BLaER1 treated with 17β-estradiol and CSF1 and Interleukin-3, amounts not matched to agents 10 nM and 100 nM (cell line): Measurements from ENCODE around the gene DMD.
A peak's percentile ranks its signal among the peaks of the same experiment; 100 is the strongest.

ENCODE experiments used
- H3K27ac ChIP-seq, 11 experiments: shearing (Covaris generic); formaldehyde crosslinking; 2 replicates each; pipeline ENCODE4 v1.8.1; 2022
- H3K27me3 ChIP-seq, 11 experiments: shearing (Covaris generic); formaldehyde crosslinking; 2 replicates each; pipeline ENCODE4 v1.8.1; 2022
- H3K36me3 ChIP-seq, 11 experiments: shearing (Covaris generic); formaldehyde crosslinking; 2 replicates each; pipeline ENCODE4 v1.8.1; 2022
- H3K4me1 ChIP-seq, 10 experiments: shearing (Covaris generic); formaldehyde crosslinking; 2 replicates each; pipeline ENCODE4 v1.8.1; 2022
- H3K4me2 ChIP-seq, 11 experiments: shearing (Covaris generic); formaldehyde crosslinking; 2 replicates each; pipeline ENCODE4 v1.8.1; 2022
- H3K4me3 ChIP-seq, 10 experiments: shearing (Covaris generic); formaldehyde crosslinking; 2 replicates each; pipeline ENCODE4 v1.8.1; 2022
- H3K9ac ChIP-seq, 11 experiments: shearing (Covaris generic); formaldehyde crosslinking; 2 replicates each; pipeline ENCODE4 v1.8.1; 2022
- H3K9me3 ChIP-seq, 11 experiments: shearing (Covaris generic); formaldehyde crosslinking; replicated peaks in 1 of 11; 2 replicates each; pipeline ENCODE4 v1.8.1; 2022
- H4K20me1 ChIP-seq, 11 experiments: shearing (Covaris generic); formaldehyde crosslinking; 2 replicates each; pipeline ENCODE4 v1.8.1; 2022
- Cebpa-rat ChIP-seq, 11 experiments: shearing (Covaris generic); IDR thresholded peaks; 2 replicates each; pipeline ENCODE4 v1.8.1; 2022

DMD gene

GRCh38 chrX:31123335-31123734, 2088.0 kb downstream of the DMD start:
- no peak overlapping the region for H3K9ac ChIP-seq
- peaks cover 0 to 34% (median 9%) of the 10 kb centered on the region in 10 experiments; a peak in 12 of 20 replicates for H3K4me1 ChIP-seq
- no peaks in the 10 kb centered on the region; a peak in 1 of 22 replicates for H4K20me1 ChIP-seq
- H3K4me3 ChIP-seq = no peak overlapping the region
- H3K27me3 ChIP-seq = peaks cover 90 to 100% (median 98%) of the 10 kb centered on the region in 11 experiments
- peak overlapping the region in 8 of 11 experiments; percentile 8 to 47 (median 14); a peak in 10 of 22 replicates for H3K4me2 ChIP-seq
- H3K27ac ChIP-seq = no peak overlapping the region
- H3K36me3 ChIP-seq = peaks cover 0 to 29% (median 13%) of the 10 kb centered on the region in 11 experiments; a peak in 8 of 22 replicates
- TF ChIP-seq Cebpa-rat (IDR thresholded peaks at IDR 0.05) = no peak
- peaks cover 18 to 39% (median 27%) of the 10 kb centered on the region in 11 experiments for H3K9me3 ChIP-seq

- H3K4me1 ChIP-seq = no peaks in the 10 kb centered on the region
- TF ChIP-seq Cebpa-rat (IDR thresholded peaks at IDR 0.05) = no peak
These were observed 2094.1 kb downstream of the DMD start for GRCh38 chrX:31117266-31117665.

GRCh38 chrX:31115398-31115797, 2096.0 kb downstream of the DMD start:
- TF ChIP-seq Cebpa-rat (IDR thresholded peaks at IDR 0.05) = no peak
- H3K4me1 ChIP-seq = no peaks in the 10 kb centered on the region
- H4K20me1 ChIP-seq = no peaks in the 10 kb centered on the region
- peaks cover 0 to 9% (median 4%) of the 10 kb centered on the region in 11 experiments; a peak in 6 of 22 replicates for H3K9me3 ChIP-seq
- H3K9ac ChIP-seq = no peak overlapping the region
- H3K36me3 ChIP-seq = peaks cover 0 to 3% (median 0%) of the 10 kb centered on the region in 11 experiments; a peak in 1 of 22 replicates
- H3K4me3 ChIP-seq = no peak overlapping the region
- H3K4me2 ChIP-seq = no peak overlapping the region
- H3K27ac ChIP-seq = no peak overlapping the region
- peaks cover 66 to 100% (median 93%) of the 10 kb centered on the region in 11 experiments for H3K27me3 ChIP-seq

More at GRCh38 chrX:31117266-31117665, 2094.1 kb downstream of the DMD start:
- peaks cover 84 to 100% (median 97%) of the 10 kb centered on the region in 11 experiments for H3K27me3 ChIP-seq
- H4K20me1 ChIP-seq = no peaks in the 10 kb centered on the region
- no peak overlapping the region for H3K27ac ChIP-seq
- H3K9ac ChIP-seq = no peak overlapping the region
- H3K36me3 ChIP-seq = peaks cover 0 to 7% (median 0%) of the 10 kb centered on the region in 11 experiments; a peak in 3 of 22 replicates
- H3K9me3 ChIP-seq = peaks cover 0 to 9% (median 4%) of the 10 kb centered on the region in 11 experiments; a peak in 6 of 22 replicates
- no peak overlapping the region for H3K4me3 ChIP-seq
- no peak overlapping the region for H3K4me2 ChIP-seq

- H3K4me2 ChIP-seq = no peak overlapping the region
- H3K4me3 ChIP-seq = no peak overlapping the region
- no peak overlapping the region for H3K9ac ChIP-seq
- no peaks in the 10 kb centered on the region for H4K20me1 ChIP-seq
- no peak for TF ChIP-seq Cebpa-rat (IDR thresholded peaks at IDR 0.05)
- H3K4me1 ChIP-seq = no peaks in the 10 kb centered on the region
- no peaks in the 10 kb centered on the region; a peak in 1 of 22 replicates for H3K36me3 ChIP-seq
- H3K27ac ChIP-seq = no peak overlapping the region
- peaks cover 0 to 11% (median 4%) of the 10 kb centered on the region in 11 experiments; a peak in 6 of 22 replicates for H3K9me3 ChIP-seq
- H3K27me3 ChIP-seq = peaks cover 61 to 98% (median 90%) of the 10 kb centered on the region in 11 experiments
These were observed 2096.5 kb downstream of the DMD start for GRCh38 chrX:31114858-31115257.

- H3K9ac ChIP-seq = no peak overlapping the region
- H3K9me3 ChIP-seq = peaks cover 0 to 5% (median 0%) of the 10 kb centered on the region in 11 experiments; a peak in 2 of 22 replicates
- H3K4me2 ChIP-seq = no peak overlapping the region
- H3K4me1 ChIP-seq = no peaks in the 10 kb centered on the region
- H3K27ac ChIP-seq = no peak overlapping the region
- no peaks in the 10 kb centered on the region for H3K36me3 ChIP-seq
- H4K20me1 ChIP-seq = no peaks in the 10 kb centered on the region
- H3K27me3 ChIP-seq = peaks cover 42 to 84% (median 72%) of the 10 kb centered on the region in 11 experiments
- no peak overlapping the region for H3K4me3 ChIP-seq
- TF ChIP-seq Cebpa-rat (IDR thresholded peaks at IDR 0.05) = no peak
These were observed 2098.9 kb downstream of the DMD start for GRCh38 chrX:31112226-31112999.

- no peak for TF ChIP-seq Cebpa-rat (IDR thresholded peaks at IDR 0.05)
- Histone ChIP-seq H3K27ac (no peak overlapping the region), H3K36me3 (no peaks in the 10 kb centered on the region), H3K9me3 (peaks cover 0 to 5% (median 0%) of the 10 kb centered on the region in 11 experiments; a peak in 1 of 22 replicates), H3K9ac (no peak overlapping the region), H3K4me3 (no peak overlapping the region), H3K4me2 (no peak overlapping the region), H4K20me1 (no peaks in the 10 kb centered on the region), H3K4me1 (no peaks in the 10 kb centered on the region), H3K27me3 (peaks cover 34 to 67% (median 56%) of the 10 kb centered on the region in 11 experiments)
These were observed 2100.7 kb downstream of the DMD start for GRCh38 chrX:31110657-31111056.

- H4K20me1 ChIP-seq = no peaks in the 10 kb centered on the region
- peaks cover 9 to 21% (median 13%) of the 10 kb centered on the region in 10 experiments; a peak in 18 of 20 replicates for H3K4me1 ChIP-seq
- H3K27me3 ChIP-seq = peaks cover 7 to 39% (median 29%) of the 10 kb centered on the region in 11 experiments; a peak in 18 of 22 replicates
- peak overlapping the region in 10 of 11 experiments; percentile 41 to 71 (median 54); a peak in 19 of 22 replicates for H3K27ac ChIP-seq
- TF ChIP-seq Cebpa-rat (IDR thresholded peaks at IDR 0.05) = no peak
- no peak overlapping the region for H3K4me3 ChIP-seq
- no peaks in the 10 kb centered on the region for H3K36me3 ChIP-seq
- peaks cover 0 to 8% (median 0%) of the 10 kb centered on the region in 11 experiments; a peak in 4 of 22 replicates for H3K9me3 ChIP-seq
- H3K4me2 ChIP-seq = peak overlapping the region; percentile 28 to 66 (median 50)
- 0 out of 22 replicates have a peak overlapping the region, but pooled peaks of 1 of the 11 experiments have one; percentile 3 for H3K9ac ChIP-seq
These were observed 2111.7 kb downstream of the DMD start for GRCh38 chrX:31099536-31100090.

GRCh38 chrX:31098079-31098478, 2113.3 kb downstream of the DMD start:
- Histone ChIP-seq H4K20me1 (no peaks in the 10 kb centered on the region), H3K27ac (no peak overlapping the region), H3K4me3 (no peak overlapping the region), H3K9me3 (peaks cover 0 to 20% (median 5%) of the 10 kb centered on the region in 11 experiments; a peak in 6 of 22 replicates), H3K4me1 (peaks cover 9 to 21% (median 13%) of the 10 kb centered on the region in 10 experiments; a peak in 18 of 20 replicates), H3K27me3 (peaks cover 7 to 47% (median 29%) of the 10 kb centered on the region in 11 experiments; a peak in 18 of 22 replicates), H3K4me2 (no peak overlapping the region), H3K9ac (no peak overlapping the region), H3K36me3 (no peaks in the 10 kb centered on the region)
- TF ChIP-seq Cebpa-rat (IDR thresholded peaks at IDR 0.05) = no peak

- H3K27ac ChIP-seq = no peak overlapping the region
- no peak for TF ChIP-seq Cebpa-rat (IDR thresholded peaks at IDR 0.05)
- peaks cover 0 to 20% (median 5%) of the 10 kb centered on the region in 11 experiments; a peak in 6 of 22 replicates for H3K9me3 ChIP-seq
- H3K36me3 ChIP-seq = no peaks in the 10 kb centered on the region
- H3K4me3 ChIP-seq = no peak overlapping the region
- H4K20me1 ChIP-seq = no peaks in the 10 kb centered on the region
- H3K4me2 ChIP-seq = no peak overlapping the region
- no peak overlapping the region for H3K9ac ChIP-seq
- H3K27me3 ChIP-seq = peaks cover 0 to 29% (median 9%) of the 10 kb centered on the region in 11 experiments; a peak in 13 of 22 replicates
- peaks cover 0 to 2% (median 0%) of the 10 kb centered on the region in 10 experiments; a peak in 1 of 20 replicates for H3K4me1 ChIP-seq
These were observed 2117.7 kb downstream of the DMD start for GRCh38 chrX:31093639-31093975.
